ENCODE data around the gene ERCC5. TPM values are rescaled to one million over a fixed set of nuclear protein-coding genes. Genes with fewer than 3 reads are reported as not detected.
A peak's percentile ranks its signal among the peaks of the same experiment; 100 is the strongest.

Gene ERCC5
- total RNA-seq, result 26.2 TPM

DNA sequence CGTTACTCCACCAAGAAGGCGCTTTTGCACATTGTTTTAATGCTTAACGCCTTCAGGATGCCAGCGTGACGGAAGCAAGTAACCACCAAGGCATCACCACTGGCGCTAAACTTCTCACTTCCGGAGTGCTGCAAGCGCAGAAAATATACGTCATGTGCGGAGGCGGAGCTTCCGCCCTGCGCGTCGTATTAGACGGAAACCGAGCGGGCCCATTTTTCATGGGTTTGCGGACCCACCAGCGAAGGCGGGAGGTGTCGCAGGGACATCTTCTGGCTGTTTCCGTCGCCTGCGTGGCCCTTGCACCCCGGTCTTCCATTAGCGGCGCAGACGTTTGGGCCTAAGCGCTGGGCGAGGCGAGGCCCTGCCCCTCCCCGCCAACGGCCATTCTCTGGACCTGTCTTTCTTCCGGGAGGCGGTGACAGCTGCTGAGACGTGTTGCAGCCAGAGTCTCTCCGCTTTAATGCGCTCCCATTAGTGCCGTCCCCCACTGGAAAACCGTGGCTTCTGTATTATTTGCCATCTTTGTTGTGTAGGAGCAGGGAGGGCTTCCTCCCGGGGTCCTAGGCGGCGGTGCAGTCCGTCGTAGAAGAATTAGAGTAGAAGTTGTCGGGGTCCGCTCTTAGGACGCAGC is at the start of gene ERCC5:
ERCC5 (plus strand) TSS at position 403 of the 631 bp plus-strand sequence. CDS start 235 bp downstream, outside the sequence.
- Histone ChIP-seq H3K4me3 (peak within 1 kb of the TSS; percentile 69 to 91), H3K27me3 (no peaks in the 10 kb centered on the region), H3K27ac (peak within 1 kb of the TSS; percentile 95), H3K36me3 (no peaks in the 10 kb centered on the region), H3K4me1 (peaks cover 0 to 4% of the 10 kb centered on the region in 2 donors), H3K9me3 (no peaks in the 10 kb centered on the region)
- DNase-seq (ENCODE audit: low spot score in 2 of 2), result peak; percentile 74 to 96
- intact Hi-C loops (cut with DNase I), result loop anchor here (1.0 to 5.0 kb wide), 4 partner anchors 46 to 453 kb away; partner anchors contain the start of genes BIVM, TEX30 and TPP2
- TF ChIP-seq, protein P1, sequence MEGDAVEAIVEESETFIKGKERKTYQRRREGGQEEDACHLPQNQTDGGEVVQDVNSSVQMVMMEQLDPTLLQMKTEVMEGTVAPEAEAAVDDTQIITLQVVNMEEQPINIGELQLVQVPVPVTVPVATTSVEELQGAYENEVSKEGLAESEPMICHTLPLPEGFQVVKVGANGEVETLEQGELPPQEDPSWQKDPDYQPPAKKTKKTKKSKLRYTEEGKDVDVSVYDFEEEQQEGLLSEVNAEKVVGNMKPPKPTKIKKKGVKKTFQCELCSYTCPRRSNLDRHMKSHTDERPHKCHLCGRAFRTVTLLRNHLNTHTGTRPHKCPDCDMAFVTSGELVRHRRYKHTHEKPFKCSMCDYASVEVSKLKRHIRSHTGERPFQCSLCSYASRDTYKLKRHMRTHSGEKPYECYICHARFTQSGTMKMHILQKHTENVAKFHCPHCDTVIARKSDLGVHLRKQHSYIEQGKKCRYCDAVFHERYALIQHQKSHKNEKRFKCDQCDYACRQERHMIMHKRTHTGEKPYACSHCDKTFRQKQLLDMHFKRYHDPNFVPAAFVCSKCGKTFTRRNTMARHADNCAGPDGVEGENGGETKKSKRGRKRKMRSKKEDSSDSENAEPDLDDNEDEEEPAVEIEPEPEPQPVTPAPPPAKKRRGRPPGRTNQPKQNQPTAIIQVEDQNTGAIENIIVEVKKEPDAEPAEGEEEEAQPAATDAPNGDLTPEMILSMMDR (IDR thresholded peaks at IDR 0.05), result no peak

DNA sequence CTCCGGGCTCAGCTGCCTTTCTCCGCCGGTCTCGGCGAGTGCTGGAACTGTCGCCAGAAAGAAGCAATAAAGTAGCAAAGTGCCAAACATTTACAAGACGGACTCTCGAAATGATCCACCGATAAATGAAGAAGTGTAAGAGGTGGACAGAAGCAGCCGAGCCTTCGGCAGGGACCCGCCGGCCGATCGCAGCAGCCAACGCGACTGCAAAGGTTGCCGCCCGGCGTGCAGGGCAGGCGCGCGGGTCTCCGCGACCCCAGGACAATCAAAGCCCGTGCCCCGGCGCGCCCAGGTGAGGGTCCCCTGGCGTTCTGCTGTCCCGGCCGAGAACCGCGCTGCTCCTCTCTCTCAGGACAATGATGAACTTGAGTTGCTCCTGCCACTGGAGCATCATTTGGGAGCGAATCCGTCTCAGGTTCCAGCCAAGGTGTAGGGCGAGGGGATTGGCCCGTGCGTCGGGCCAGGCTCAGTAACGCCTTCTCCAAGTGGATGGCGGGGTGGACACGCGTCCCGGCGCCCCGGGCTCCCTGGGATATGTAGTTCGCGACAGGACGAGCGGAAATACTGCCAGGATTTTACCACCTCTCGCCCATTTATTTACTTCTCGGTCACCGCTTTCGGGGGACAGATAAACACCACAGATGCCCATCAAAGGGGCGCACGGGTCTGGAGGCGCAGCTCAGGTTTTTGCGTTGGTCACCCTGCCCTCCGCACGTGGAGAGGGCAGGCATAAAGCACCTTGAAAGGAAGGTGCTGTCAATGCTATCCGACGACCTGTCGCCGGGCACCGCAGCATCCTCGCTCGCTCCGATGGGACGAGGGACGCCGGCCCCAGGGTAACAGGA is 47.0 kb upstream of the ERCC5 start, which contains the start of the genes BIVM and POGLUT2:
BIVM (plus strand) TSS at position 539 of the 845 bp plus-strand sequence. CDS start 8,149 bp downstream, outside the sequence.
POGLUT2 (minus strand) TSS at position 396 of the 845 bp plus-strand sequence; CDS start at position 90, 306 bp downstream.
- intact Hi-C loops (cut with DNase I), result loop anchor here (1.0 kb wide), 1 partner anchor 47 kb away; the partner anchor contains the start of gene ERCC5

DNA sequence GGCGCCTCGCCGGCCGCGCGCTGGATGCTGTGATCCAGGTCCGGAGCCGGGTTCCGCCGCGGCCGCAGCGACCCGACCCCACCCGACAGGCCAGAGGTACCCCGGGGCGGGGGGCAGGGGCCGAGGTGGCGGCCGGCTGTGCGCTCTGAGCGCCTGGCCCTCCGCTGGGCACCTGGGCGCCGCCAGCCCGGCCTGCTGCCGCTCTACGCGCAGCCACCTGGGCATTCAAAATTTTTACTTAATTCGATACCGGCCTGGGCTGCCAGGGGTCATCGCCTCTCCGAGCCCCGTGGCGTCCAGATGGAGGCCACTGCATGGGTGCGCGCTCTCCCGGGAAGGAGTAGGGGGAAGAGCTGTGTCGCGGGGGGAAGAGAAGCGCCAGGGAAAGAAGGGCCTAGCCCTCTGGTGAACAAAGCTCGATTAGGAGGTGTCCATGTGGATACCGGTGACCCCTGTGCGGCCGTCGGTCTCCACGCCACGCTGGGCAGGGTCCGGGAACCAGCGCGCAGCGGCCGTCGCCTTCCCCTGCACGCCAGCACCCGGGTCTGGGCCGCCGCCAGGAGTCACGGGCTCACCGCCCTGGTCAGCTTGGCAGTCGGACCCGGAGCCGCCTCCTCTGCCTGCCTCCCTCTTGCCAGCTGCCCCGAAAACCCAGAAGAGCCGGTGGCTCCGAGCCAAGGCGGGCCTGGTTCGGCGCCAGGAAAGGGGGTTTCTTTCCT is 46.2 kb upstream of the ERCC5 start:
- peak overlapping the region; percentile 86 to 89 for H3K4me3 ChIP-seq
- no peaks in the 10 kb centered on the region for H3K27me3 ChIP-seq
- intact Hi-C loops (cut with DNase I), result loop anchor here (1.0 kb wide), 3 partner anchors 26 to 202 kb away; partner anchors contain the start of genes ERCC5 and TEX30
- TF ChIP-seq, protein P1 (IDR thresholded peaks at IDR 0.05), result no peak
- peak overlapping the region; percentile 86 for H3K27ac ChIP-seq
- no peaks in the 10 kb centered on the region for H3K36me3 ChIP-seq
- peaks cover 7% of the 10 kb centered on the region in 2 donors for H3K4me1 ChIP-seq
- H3K9me3 ChIP-seq, result no peaks in the 10 kb centered on the region
- DNase-seq (ENCODE audit: low spot score in 2 of 2), result peak in 1 of 2 donors; percentile 71

More for the DNA sequence above, 47.0 kb upstream of the ERCC5 start, which contains the start of the genes BIVM and POGLUT2:
- Histone ChIP-seq H3K27ac (peak within 1 kb of the TSS; percentile 86), H3K9me3 (no peaks in the 10 kb centered on the region), H3K4me1 (peaks cover 7% of the 10 kb centered on the region in 2 donors), H3K27me3 (no peaks in the 10 kb centered on the region), H3K4me3 (peak within 1 kb of the TSS; percentile 86 to 89), H3K36me3 (no peaks in the 10 kb centered on the region)
- TF ChIP-seq, protein P1 (IDR thresholded peaks at IDR 0.05), result no peak
- peak; percentile 65 to 94 for DNase-seq (ENCODE audit: low spot score in 2 of 2)

DNA sequence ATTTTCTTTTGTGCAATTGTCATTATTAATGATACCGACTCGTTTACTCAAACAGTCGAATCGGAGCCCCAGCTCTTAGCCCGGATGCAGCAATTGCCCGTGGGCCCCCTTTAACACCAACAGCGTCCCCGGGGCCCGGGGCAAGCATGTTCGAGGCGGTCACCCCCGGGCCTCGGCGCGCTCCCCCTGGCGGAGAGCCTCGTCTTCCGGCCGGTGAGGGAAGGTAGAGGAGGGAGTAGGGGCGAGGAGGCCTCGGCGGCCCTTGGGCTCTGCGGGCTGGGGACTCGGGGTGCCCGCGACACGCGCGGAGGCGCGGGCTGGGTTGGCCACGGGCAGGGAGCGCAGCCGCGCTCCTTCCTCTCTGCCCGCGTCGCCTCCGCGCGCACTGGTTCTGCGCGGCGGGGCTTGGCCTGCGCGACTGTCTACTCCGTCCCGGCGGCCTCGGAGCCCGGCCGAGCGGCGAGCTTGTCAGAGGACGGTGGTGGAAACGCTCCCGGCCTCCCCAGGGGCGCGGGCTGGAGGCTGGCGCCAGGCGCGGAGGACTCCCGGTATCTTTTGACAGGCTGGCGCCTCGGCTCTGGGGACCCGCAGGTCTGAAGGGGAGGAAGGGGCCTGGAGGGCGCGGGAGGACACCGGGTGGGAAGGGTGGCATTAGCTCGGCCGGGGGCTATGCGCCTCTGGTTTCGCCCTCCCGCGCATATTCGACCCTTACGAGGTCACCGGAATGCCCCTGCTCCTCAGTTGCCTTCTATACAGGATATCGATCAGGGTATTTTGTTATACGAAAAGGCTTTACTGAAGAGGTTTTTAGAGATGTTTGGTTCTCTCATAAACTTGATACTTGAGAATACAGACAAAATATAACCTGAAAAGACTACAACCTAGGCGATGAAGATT is 45.4 kb upstream of the ERCC5 start:
- Histone ChIP-seq H3K36me3 (no peaks in the 10 kb centered on the region), H3K27me3 (no peaks in the 10 kb centered on the region), H3K4me3 (peak overlapping the region; percentile 86 to 89), H3K4me1 (peaks cover 7% of the 10 kb centered on the region in 2 donors), H3K9me3 (no peaks in the 10 kb centered on the region), H3K27ac (peak overlapping the region; percentile 86)
- DNase-seq (ENCODE audit: low spot score in 2 of 2), result peak; percentile 27 to 87
- intact Hi-C loops (cut with DNase I), result loop anchor here (1.0 kb wide), 2 partner anchors 27 to 203 kb away; partner anchors contain the start of gene TEX30
- TF ChIP-seq, protein P1 (IDR thresholded peaks at IDR 0.05), result peak; percentile 54 to 74 (median 62)
